Measurements from ENCODE around the gene CHN1.

CHN1 gene

GRCh38 chr2:174830561-174830960, 174.6 kb downstream of the CHN1 start:
- no peak for TF ChIP-seq POLR2A (IDR thresholded peaks at IDR 0.05; ENCODE audit: low read depth, low read length)
- no peak for TF ChIP-seq TAF1 (IDR thresholded peaks at IDR 0.05; ENCODE audit: borderline replicate concordance, low read depth, low read length)
- no peak for TF ChIP-seq POLR2AphosphoS5 (IDR thresholded peaks at IDR 0.05; ENCODE audit: low read depth, low read length)

GRCh38 chr2:174829550-174829949, 175.6 kb downstream of the CHN1 start:
- TF ChIP-seq TAF1 (IDR thresholded peaks at IDR 0.05; ENCODE audit: borderline replicate concordance, low read depth, low read length) (no peak), POLR2A (IDR thresholded peaks at IDR 0.05; ENCODE audit: low read depth, low read length) (no peak), POLR2AphosphoS5 (IDR thresholded peaks at IDR 0.05; ENCODE audit: low read depth, low read length) (no peak)
- FAIRE-seq (no peak), DNase-seq (ENCODE audit: insufficient read length) (no peak)

More at GRCh38 chr2:174830561-174830960, 174.6 kb downstream of the CHN1 start:
- DNase-seq (ENCODE audit: insufficient read length), result no peak
- FAIRE-seq, result no peak

- DNase-seq (ENCODE audit: insufficient read length), result no peak
- TF ChIP-seq POLR2AphosphoS5 (IDR thresholded peaks at IDR 0.05; ENCODE audit: low read depth, low read length) (no peak), TAF1 (IDR thresholded peaks at IDR 0.05; ENCODE audit: borderline replicate concordance, low read depth, low read length) (no peak), POLR2A (IDR thresholded peaks at IDR 0.05; ENCODE audit: low read depth, low read length) (no peak)
- FAIRE-seq, result no peak
Measured at GRCh38 chr2:174827371-174828369, 177.5 kb downstream of the CHN1 start.

GRCh38 chr2:174826051-174826450, 179.1 kb downstream of the CHN1 start:
- no peak for TF ChIP-seq TAF1 (IDR thresholded peaks at IDR 0.05; ENCODE audit: borderline replicate concordance, low read depth, low read length)
- no peak for TF ChIP-seq POLR2A (IDR thresholded peaks at IDR 0.05; ENCODE audit: low read depth, low read length)
- no peak for TF ChIP-seq POLR2AphosphoS5 (IDR thresholded peaks at IDR 0.05; ENCODE audit: low read depth, low read length)
- FAIRE-seq, result no peak
- DNase-seq (ENCODE audit: insufficient read length), result no peak

- TF ChIP-seq POLR2A (IDR thresholded peaks at IDR 0.05; ENCODE audit: low read depth, low read length) (no peak), TAF1 (IDR thresholded peaks at IDR 0.05; ENCODE audit: borderline replicate concordance, low read depth, low read length) (no peak), POLR2AphosphoS5 (IDR thresholded peaks at IDR 0.05; ENCODE audit: low read depth, low read length) (no peak)
- no peak for FAIRE-seq
- no peak for DNase-seq (ENCODE audit: insufficient read length)
Measured at GRCh38 chr2:174824068-174824467, 181.1 kb downstream of the CHN1 start.

- FAIRE-seq, result no peak
Measured at GRCh38 chr2:174821628-174822027, 183.6 kb downstream of the CHN1 start.

GRCh38 chr2:174820361-174820760, 184.8 kb downstream of the CHN1 start:
- TF ChIP-seq TAF1 (IDR thresholded peaks at IDR 0.05; ENCODE audit: borderline replicate concordance, low read depth, low read length) (no peak), POLR2AphosphoS5 (IDR thresholded peaks at IDR 0.05; ENCODE audit: low read depth, low read length) (no peak), POLR2A (IDR thresholded peaks at IDR 0.05; ENCODE audit: low read depth, low read length) (no peak)
- DNase-seq (ENCODE audit: insufficient read length) (no peak), FAIRE-seq (no peak)

More at GRCh38 chr2:174821628-174822027, 183.6 kb downstream of the CHN1 start:
- TF ChIP-seq POLR2A (IDR thresholded peaks at IDR 0.05; ENCODE audit: low read depth, low read length) (no peak), TAF1 (IDR thresholded peaks at IDR 0.05; ENCODE audit: borderline replicate concordance, low read depth, low read length) (no peak), POLR2AphosphoS5 (IDR thresholded peaks at IDR 0.05; ENCODE audit: low read depth, low read length) (no peak)
- DNase-seq (ENCODE audit: insufficient read length), result no peak

- FAIRE-seq (no peak), DNase-seq (ENCODE audit: insufficient read length) (no peak)
- no peak for TF ChIP-seq POLR2A (IDR thresholded peaks at IDR 0.05; ENCODE audit: low read depth, low read length)
- TF ChIP-seq POLR2AphosphoS5 (IDR thresholded peaks at IDR 0.05; ENCODE audit: low read depth, low read length), result no peak
- TF ChIP-seq TAF1 (IDR thresholded peaks at IDR 0.05; ENCODE audit: borderline replicate concordance, low read depth, low read length), result no peak
Measured at GRCh38 chr2:174815526-174815925, 189.7 kb downstream of the CHN1 start.

- DNase-seq (ENCODE audit: insufficient read length), result no peak
- no peak for TF ChIP-seq POLR2A (IDR thresholded peaks at IDR 0.05; ENCODE audit: low read depth, low read length)
- TF ChIP-seq POLR2AphosphoS5 (IDR thresholded peaks at IDR 0.05; ENCODE audit: low read depth, low read length), result no peak
- no peak for TF ChIP-seq TAF1 (IDR thresholded peaks at IDR 0.05; ENCODE audit: borderline replicate concordance, low read depth, low read length)
- FAIRE-seq, result peak; percentile 65
Measured at GRCh38 chr2:174812037-174812436, 193.1 kb downstream of the CHN1 start.

- DNase-seq (ENCODE audit: insufficient read length) (no peak), FAIRE-seq (no peak)
- TF ChIP-seq POLR2AphosphoS5 (IDR thresholded peaks at IDR 0.05; ENCODE audit: low read depth, low read length) (no peak), TAF1 (IDR thresholded peaks at IDR 0.05; ENCODE audit: borderline replicate concordance, low read depth, low read length) (no peak), POLR2A (IDR thresholded peaks at IDR 0.05; ENCODE audit: low read depth, low read length) (no peak)
Measured at GRCh38 chr2:174807931-174808330, 197.2 kb downstream of the CHN1 start.

- no peak for FAIRE-seq
- no peak for DNase-seq (ENCODE audit: insufficient read length)
- TF ChIP-seq POLR2A (IDR thresholded peaks at IDR 0.05; ENCODE audit: low read depth, low read length) (no peak), POLR2AphosphoS5 (IDR thresholded peaks at IDR 0.05; ENCODE audit: low read depth, low read length) (no peak), TAF1 (IDR thresholded peaks at IDR 0.05; ENCODE audit: borderline replicate concordance, low read depth, low read length) (no peak)
Measured at GRCh38 chr2:174805803-174806202, 199.4 kb downstream of the CHN1 start.

- DNase-seq (ENCODE audit: insufficient read length), result no peak
- TF ChIP-seq POLR2AphosphoS5 (IDR thresholded peaks at IDR 0.05; ENCODE audit: low read depth, low read length), result no peak
- no peak for TF ChIP-seq POLR2A (IDR thresholded peaks at IDR 0.05; ENCODE audit: low read depth, low read length)
- no peak for TF ChIP-seq TAF1 (IDR thresholded peaks at IDR 0.05; ENCODE audit: borderline replicate concordance, low read depth, low read length)
- no peak for FAIRE-seq
Measured at GRCh38 chr2:174802459-174802858, 202.7 kb downstream of the CHN1 start.
